Mesendoderm (in vitro differentiated cells): ENCODE data around the gene REG3G. TPM values are rescaled to one million over a fixed set of nuclear protein-coding genes. Genes with fewer than 3 reads are reported as not detected.
A peak's percentile ranks its signal among the peaks of the same experiment; 100 is the strongest.

ENCODE experiments used
- DNase-seq: peaks from one replicate; pipeline ENCODE4 v3.0.0; 2013
- H2AK5ac ChIP-seq: 2 replicates; pipeline ENCODE4 v1.6.1; 2013; ENCODE audit warnings: low read length, inconsistent platforms
- H2BK120ac ChIP-seq: 2 replicates; pipeline ENCODE4 v1.6.1; 2013; ENCODE audit warnings: low read depth, mild to moderate bottlenecking, low read length, moderate library complexity, mixed read lengths
- H2BK15ac ChIP-seq: replicated peaks from 2 replicates; pipeline ENCODE4 v1.6.1; 2013; ENCODE audit warnings: low read depth, mild to moderate bottlenecking, moderate library complexity
- H2BK5ac ChIP-seq: 2 replicates; pipeline ENCODE4 v1.6.1; 2013; ENCODE audit warnings: low read length, inconsistent platforms
- H3K18ac ChIP-seq: 2 replicates; pipeline ENCODE4 v1.6.1; 2013; ENCODE audit warnings: mild to moderate bottlenecking, low read length, mixed read lengths
- H3K23ac ChIP-seq: one replicate; pipeline ENCODE4 v1.6.1; 2013; ENCODE audit warnings: low read length
- H3K27ac ChIP-seq: 2 replicates; pipeline ENCODE4 v1.5.1; 2013; ENCODE audit warnings: low read depth, mild to moderate bottlenecking, inconsistent platforms, low read length, moderate library complexity
- H3K27me3 ChIP-seq: 2 replicates; pipeline ENCODE4 v1.6.1; 2013; ENCODE audit warnings: low read length, control low read depth, mild to moderate bottlenecking, inconsistent platforms; ENCODE audit not compliant: insufficient read depth, poor library complexity
- H3K36me3 ChIP-seq: 2 replicates; pipeline ENCODE4 v1.6.1; 2013; ENCODE audit warnings: low read length, inconsistent platforms; ENCODE audit not compliant: control insufficient read depth, insufficient read depth
- H3K4ac ChIP-seq: one replicate; pipeline ENCODE4 v1.6.1; 2013; ENCODE audit warnings: low read depth, mild to moderate bottlenecking, low read length, moderate library complexity
- H3K4me1 ChIP-seq: 2 replicates; pipeline ENCODE4 v1.6.1; 2013; ENCODE audit warnings: low read depth, low read length, inconsistent platforms; ENCODE audit not compliant: control insufficient read depth
- H3K4me2 ChIP-seq: 2 replicates; pipeline ENCODE4 v1.6.1; 2013; ENCODE audit warnings: low read length
- H3K4me3 ChIP-seq: 2 replicates; pipeline ENCODE4 v1.5.1; 2013; ENCODE audit warnings: mild to moderate bottlenecking, low read length
- H3K56ac ChIP-seq: one replicate; pipeline ENCODE4 v1.6.1; 2013; ENCODE audit warnings: low read length
- H3K79me1 ChIP-seq: 2 replicates; pipeline ENCODE4 v1.6.1; 2013; ENCODE audit warnings: low read length, inconsistent platforms
- H3K79me2 ChIP-seq: 2 replicates; pipeline ENCODE4 v1.6.1; 2013; ENCODE audit warnings: mild to moderate bottlenecking, low read length; ENCODE audit not compliant: control insufficient read depth, insufficient read depth
- H3K9ac ChIP-seq: 2 replicates; pipeline ENCODE4 v1.6.1; 2013; ENCODE audit warnings: low read length, inconsistent platforms
- H4K5ac ChIP-seq: one replicate; pipeline ENCODE4 v1.6.1; 2013; ENCODE audit warnings: low read length
- H4K8ac ChIP-seq: one replicate; pipeline ENCODE4 v1.6.1; 2013; ENCODE audit warnings: low read depth, mild to moderate bottlenecking, control low read depth, low read length, moderate library complexity
- WGBS: extraction: QIAGEN DNeasy Blood & Tissue Kit; methylation state at CpG from one replicate; pipeline ENCODE4 v1.1.7; 2013; ENCODE audit warnings: low lambda C conversion rate, missing lambda C conversion rate; ENCODE audit not compliant: insufficient coverage; ENCODE audit errors: extremely low coverage; 5-methylcytosine and 5-hydroxymethylcytosine counted together
- polyA plus RNA-seq, 2 experiments: library from polyadenylated mRNA; stranded (reverse); fragments of 200-250 nt; gene quantifications; one replicate each; pipeline ENCODE4 v1.2.3, GENCODE V29; 2013

REG3G gene
- not detected for polyA plus RNA-seq (2013, experiment 1 of 2)
- polyA plus RNA-seq (2013, experiment 2 of 2) = not detected

DNA sequence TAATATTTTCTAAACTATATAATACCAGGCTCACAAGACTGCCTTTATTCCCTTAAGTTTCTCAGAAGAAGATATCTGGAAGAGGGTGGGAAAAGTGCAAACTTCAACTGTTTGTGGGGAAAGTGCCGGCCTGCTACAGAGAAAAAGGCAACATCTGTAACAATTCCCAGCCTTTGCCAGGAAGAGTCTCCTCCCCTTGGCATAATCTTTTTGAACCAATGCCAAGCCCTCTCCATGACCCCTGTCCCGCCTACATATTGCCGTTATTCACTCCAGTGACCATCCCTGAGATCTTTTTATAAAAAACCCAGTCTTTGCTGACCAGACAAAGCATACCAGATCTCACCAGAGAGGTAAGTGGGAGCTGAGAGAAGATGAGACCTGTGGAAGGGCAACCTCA is at the start of gene REG3G:
REG3G (plus strand) TSS at position 282 of the 400 bp plus-strand sequence. CDS start 392 bp downstream, outside the sequence.
- Histone ChIP-seq H3K79me1 (no peaks in the 10 kb centered on the region), H3K27ac (no peak within 1 kb of the TSS), H3K23ac (no peak within 1 kb of the TSS), H3K4me3 (no peak within 1 kb of the TSS), H3K18ac (no peak within 1 kb of the TSS), H3K9ac (no peak within 1 kb of the TSS), H3K27me3 (no peaks in the 10 kb centered on the region), H3K4me2 (no peak within 1 kb of the TSS), H3K4ac (no peak within 1 kb of the TSS), H2BK5ac (no peak within 1 kb of the TSS), H2BK120ac (no peak within 1 kb of the TSS), H2AK5ac (no peak within 1 kb of the TSS), H4K8ac (no peak within 1 kb of the TSS), H4K5ac (no peak within 1 kb of the TSS), H3K4me1 (no peaks in the 10 kb centered on the region), H2BK15ac (no peak within 1 kb of the TSS), H3K79me2 (no peaks in the 10 kb centered on the region), H3K56ac (no peak within 1 kb of the TSS), H3K36me3 (no peaks in the 10 kb centered on the region)
- DNase-seq = no peak
- no CpG with 5 or more reads among the region's 3 CpGs for WGBS

DNA sequence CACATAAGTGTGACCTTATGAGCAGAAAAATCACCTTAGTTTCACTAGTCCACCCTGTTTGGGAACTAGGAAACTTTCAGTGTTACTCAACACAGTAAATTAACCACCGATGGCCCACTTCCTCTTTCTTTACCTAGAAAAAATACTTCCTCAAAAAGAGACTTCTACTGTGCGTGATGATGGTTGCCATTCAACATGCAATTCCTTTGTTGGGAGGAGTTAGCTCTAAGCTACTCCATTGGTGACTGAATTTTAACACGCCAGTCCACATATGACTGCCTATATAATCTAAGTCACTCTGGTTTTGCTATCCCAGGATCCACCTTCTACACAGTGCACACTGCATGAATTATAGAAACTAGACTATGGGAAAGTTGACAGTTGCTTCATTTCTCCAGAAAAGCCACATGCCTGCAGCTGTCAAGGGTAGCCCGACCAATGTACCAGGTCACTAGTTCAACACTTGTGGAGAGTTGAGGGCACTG is 47.8 kb upstream of the REG3G start:
- H3K27ac ChIP-seq = no peak overlapping the region
- WGBS = no CpG with 5 or more reads among the region's 4 CpGs

GRCh38 chr2:78978340-78978739 is 47.2 kb upstream of the REG3G start:
- H2AK5ac ChIP-seq = no peak overlapping the region
- H2BK120ac ChIP-seq = no peak overlapping the region
- no peak overlapping the region for H3K18ac ChIP-seq
- no peak overlapping the region for H3K4ac ChIP-seq
- H3K79me1 ChIP-seq = no peaks in the 10 kb centered on the region
- H3K36me3 ChIP-seq = no peaks in the 10 kb centered on the region
- H3K4me1 ChIP-seq = no peaks in the 10 kb centered on the region
- H4K8ac ChIP-seq = no peak overlapping the region
- no peak overlapping the region for H3K9ac ChIP-seq
- H3K4me2 ChIP-seq = no peak overlapping the region
- H4K5ac ChIP-seq = no peak overlapping the region
- H3K27ac ChIP-seq = no peak overlapping the region
- H3K79me2 ChIP-seq = no peaks in the 10 kb centered on the region
- DNase-seq = peak; percentile 26
- no peak overlapping the region for H3K4me3 ChIP-seq
- no peak overlapping the region for H3K23ac ChIP-seq
- no peak overlapping the region for H2BK15ac ChIP-seq
- no peak overlapping the region for H2BK5ac ChIP-seq
- H3K56ac ChIP-seq = no peak overlapping the region
- no peaks in the 10 kb centered on the region for H3K27me3 ChIP-seq

More for the DNA sequence above, 47.8 kb upstream of the REG3G start:
- Histone ChIP-seq H3K79me1 (no peaks in the 10 kb centered on the region), H2BK5ac (no peak overlapping the region), H3K79me2 (no peaks in the 10 kb centered on the region), H3K4me1 (no peaks in the 10 kb centered on the region), H2BK120ac (no peak overlapping the region), H3K27me3 (no peaks in the 10 kb centered on the region), H3K4me3 (no peak overlapping the region), H2BK15ac (no peak overlapping the region), H3K4ac (no peak overlapping the region), H4K5ac (no peak overlapping the region), H3K18ac (no peak overlapping the region), H3K36me3 (no peaks in the 10 kb centered on the region), H2AK5ac (no peak overlapping the region), H3K9ac (no peak overlapping the region), H4K8ac (no peak overlapping the region), H3K4me2 (no peak overlapping the region), H3K56ac (no peak overlapping the region), H3K23ac (no peak overlapping the region)
- DNase-seq = no peak

DNA sequence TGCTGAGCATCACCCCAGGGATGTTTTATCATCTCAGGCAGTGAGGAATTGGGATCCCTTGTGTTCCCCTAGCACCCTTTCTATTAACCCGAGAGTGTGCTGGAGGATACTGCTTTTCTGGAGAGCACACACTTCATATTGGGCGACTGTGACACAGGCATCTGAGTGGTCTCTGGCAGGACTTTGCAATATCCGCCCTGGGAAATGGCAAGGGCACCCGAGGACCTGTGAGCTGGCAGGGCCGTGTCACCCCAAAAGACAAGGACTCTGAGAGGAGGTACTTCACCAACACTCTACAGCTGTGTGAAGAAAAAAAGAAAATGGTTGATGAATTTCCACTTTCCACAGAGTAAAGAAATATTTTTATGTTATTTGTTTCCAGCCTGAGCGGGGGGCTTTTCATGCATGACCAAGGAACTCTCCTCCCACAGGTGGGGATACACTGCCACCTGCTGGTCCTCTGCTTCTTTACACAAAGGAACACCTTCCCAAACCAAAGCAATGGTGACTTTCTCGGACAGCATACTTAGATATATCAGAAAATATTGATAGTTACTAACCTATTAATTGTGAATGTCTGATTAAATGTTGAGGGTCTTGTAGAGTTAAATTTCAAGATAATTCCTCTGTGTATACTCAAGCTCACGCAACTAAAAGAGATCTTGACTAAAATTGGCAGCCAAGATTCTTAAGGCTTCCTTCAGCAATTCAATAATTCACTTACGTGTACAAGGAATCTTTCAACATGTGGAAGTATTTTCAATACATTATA is 45.9 kb upstream of the REG3G start:
- Histone ChIP-seq H3K56ac (no peak overlapping the region), H3K4me1 (no peaks in the 10 kb centered on the region), H3K27ac (no peak overlapping the region), H2BK120ac (no peak overlapping the region), H3K36me3 (no peaks in the 10 kb centered on the region), H2BK15ac (no peak overlapping the region), H4K8ac (no peak overlapping the region), H4K5ac (no peak overlapping the region), H3K18ac (peak overlapping the region; percentile 16), H3K4me3 (no peak overlapping the region), H3K4me2 (no peak overlapping the region), H3K9ac (no peak overlapping the region), H3K79me1 (no peaks in the 10 kb centered on the region), H3K27me3 (no peaks in the 10 kb centered on the region), H2BK5ac (no peak overlapping the region), H3K4ac (no peak overlapping the region), H2AK5ac (no peak overlapping the region), H3K79me2 (no peaks in the 10 kb centered on the region), H3K23ac (no peak overlapping the region)
- peak; percentile 73 for DNase-seq
- no CpG with 5 or more reads among the region's 9 CpGs for WGBS

DNA sequence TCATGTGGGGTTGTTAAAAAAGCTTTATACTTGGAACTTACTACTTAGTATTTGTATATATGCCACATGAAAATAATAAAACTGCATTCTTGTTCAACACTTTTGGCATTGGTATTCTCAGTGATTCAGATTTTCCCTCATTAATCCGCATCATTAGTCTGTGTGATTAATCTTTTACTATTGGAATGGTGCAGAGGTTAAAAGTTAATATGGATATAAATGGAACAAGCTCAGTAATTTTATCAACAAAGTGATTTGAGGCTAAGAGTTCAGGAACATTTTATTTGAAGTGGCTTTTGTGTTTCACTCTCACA is 45.4 kb upstream of the REG3G start:
- H3K9ac ChIP-seq = no peak overlapping the region
- H3K27me3 ChIP-seq = no peaks in the 10 kb centered on the region
- no peak overlapping the region for H3K4ac ChIP-seq
- no peaks in the 10 kb centered on the region for H3K79me2 ChIP-seq
- no peak overlapping the region for H2AK5ac ChIP-seq
- no peak overlapping the region for H3K4me3 ChIP-seq
- no peak overlapping the region for H2BK5ac ChIP-seq
- H3K56ac ChIP-seq = no peak overlapping the region
- H3K23ac ChIP-seq = no peak overlapping the region
- no peaks in the 10 kb centered on the region for H3K36me3 ChIP-seq
- no peak overlapping the region for H4K8ac ChIP-seq
- no peaks in the 10 kb centered on the region for H3K4me1 ChIP-seq
- H4K5ac ChIP-seq = no peak overlapping the region
- no peak overlapping the region for H2BK120ac ChIP-seq
- no peak overlapping the region for H3K27ac ChIP-seq
- no peaks in the 10 kb centered on the region for H3K79me1 ChIP-seq
- no peak overlapping the region for H3K4me2 ChIP-seq
- H2BK15ac ChIP-seq = no peak overlapping the region
- no peak overlapping the region for H3K18ac ChIP-seq
- no CpG with 5 or more reads among the region's 1 CpG for WGBS
- DNase-seq = no peak

DNA sequence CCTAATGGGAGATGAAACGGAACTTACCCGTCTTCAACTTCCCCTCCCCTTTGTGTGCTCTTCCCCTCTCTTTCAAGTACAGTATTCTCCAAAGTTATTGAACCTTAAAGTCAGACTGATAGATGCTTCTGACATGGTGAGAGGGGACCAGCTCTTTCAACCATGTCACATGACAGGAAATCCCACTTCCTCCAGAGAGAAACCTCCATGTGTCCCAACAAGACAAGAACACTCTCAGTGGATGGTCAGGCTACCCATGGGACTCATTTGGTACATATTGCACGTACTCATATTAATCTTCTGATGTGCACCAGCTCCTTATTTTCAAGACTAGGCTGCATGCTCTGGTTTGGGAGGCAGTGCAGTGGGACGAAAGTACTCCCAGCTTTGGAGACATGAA is 44.6 kb upstream of the REG3G start:
- Histone ChIP-seq H2BK5ac (no peak overlapping the region), H4K5ac (no peak overlapping the region), H3K27me3 (no peaks in the 10 kb centered on the region), H3K4ac (no peak overlapping the region), H3K79me2 (no peaks in the 10 kb centered on the region), H2AK5ac (no peak overlapping the region), H4K8ac (no peak overlapping the region), H3K4me2 (no peak overlapping the region), H3K79me1 (no peaks in the 10 kb centered on the region), H3K56ac (no peak overlapping the region), H3K36me3 (no peaks in the 10 kb centered on the region), H2BK120ac (no peak overlapping the region), H2BK15ac (no peak overlapping the region), H3K27ac (no peak overlapping the region), H3K4me3 (no peak overlapping the region), H3K9ac (no peak overlapping the region), H3K4me1 (no peaks in the 10 kb centered on the region), H3K18ac (no peak overlapping the region), H3K23ac (no peak overlapping the region)
- DNase-seq = no peak
- no CpG with 5 or more reads among the region's 4 CpGs for WGBS
